IPS-NIHi7 (cell line): ENCODE results near the gene SRSF9.
"Not testable (repeated sequence)": the region's sequence is repeated elsewhere in the genome, so short reads cannot be mapped to it uniquely, and the experiment has no call there.

Experiments used
- DNase-seq: peaks from one replicate; pipeline ENCODE4 v3.0.0; 2012; ENCODE audit warnings: mixed read lengths; ENCODE audit errors: extremely low spot score

SRSF9 gene

GRCh38 chr12:120469450-120470149 lies at the start of gene SRSF9:
Gene SRSF9, minus strand, starts transcription at chr12:120469748. Its CDS starts 139 bp downstream, at chr12:120469609.
- DNase-seq = peak; percentile 98

- DNase-seq = not testable (repeated sequence)
Measured at GRCh38 chr12:120519324-120519723, 49.8 kb upstream of the SRSF9 start.

- DNase-seq = no peak
Measured at GRCh38 chr12:120515496-120515895, 45.9 kb upstream of the SRSF9 start.

GRCh38 chr12:120514002-120514401 lies 44.5 kb upstream of the SRSF9 start:
- DNase-seq = no peak

DNA sequence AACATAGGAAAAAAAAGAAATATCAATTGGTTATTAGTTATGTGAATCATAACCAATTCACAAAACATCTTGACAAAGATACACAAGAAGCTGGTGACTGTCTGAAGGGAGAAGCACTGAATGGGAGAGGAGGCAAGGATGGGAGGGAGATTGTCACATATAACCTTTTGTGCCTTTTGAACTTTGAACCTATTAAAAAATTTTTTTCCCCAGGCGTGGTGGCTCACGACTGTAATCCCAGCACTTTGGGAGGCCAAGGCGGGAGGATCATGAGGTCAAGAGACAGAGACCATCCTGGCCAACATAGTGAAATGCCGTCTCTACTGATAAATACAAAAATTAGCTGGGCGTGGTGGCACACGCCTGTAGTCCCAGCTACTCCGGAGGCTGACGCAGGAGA lies 39.0 kb upstream of the SRSF9 start:
- no peak for DNase-seq

DNA sequence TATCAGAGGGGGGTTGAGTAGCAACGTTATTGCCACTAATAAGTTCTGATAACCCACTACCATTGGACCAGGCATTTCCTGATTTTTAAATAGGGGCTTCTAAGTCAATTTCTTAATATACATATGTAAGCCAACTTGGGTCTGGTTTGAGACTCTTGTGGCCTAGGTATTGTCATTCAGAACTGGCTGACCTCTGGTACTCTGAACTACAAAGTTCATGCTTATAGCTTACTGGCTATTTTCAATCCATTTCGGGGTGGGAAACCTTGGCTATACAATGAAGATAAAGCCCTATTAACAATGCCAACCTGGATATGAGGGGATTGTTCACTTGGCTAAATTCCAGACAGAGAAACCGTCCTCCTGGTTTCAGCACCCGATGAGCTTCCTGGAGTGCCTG lies 35.0 kb upstream of the SRSF9 start:
- no peak for DNase-seq

DNA sequence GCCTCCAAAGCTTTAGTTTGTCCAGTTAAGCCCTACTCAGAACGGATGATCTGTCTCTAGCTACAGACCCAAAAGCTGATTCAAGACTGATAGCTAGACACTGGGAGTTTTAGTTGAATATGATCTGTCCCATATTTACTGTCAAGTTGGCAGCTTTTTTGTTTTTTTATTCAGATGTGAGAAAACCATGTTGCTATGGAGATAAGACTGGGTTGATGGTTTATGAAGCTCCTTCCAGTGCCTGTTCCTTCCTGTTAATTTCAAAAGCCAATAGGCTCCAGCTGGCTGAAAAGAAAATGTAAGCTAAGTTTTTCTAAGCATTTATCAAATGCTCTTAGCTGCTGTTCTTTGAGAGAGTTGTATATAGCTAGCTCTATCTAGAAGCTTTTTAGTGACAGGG lies 31.0 kb upstream of the SRSF9 start:
- DNase-seq = no peak

- DNase-seq = no peak
Measured at GRCh38 chr12:120498870-120499515, 29.4 kb upstream of the SRSF9 start.

GRCh38 chr12:120497524-120498150 lies 28.1 kb upstream of the SRSF9 start:
- DNase-seq = no peak

GRCh38 chr12:120496413-120497340 lies 27.1 kb upstream of the SRSF9 start:
- peak; percentile 63 for DNase-seq

- peak; percentile 99 for DNase-seq
Measured at GRCh38 chr12:120495731-120496412, 26.3 kb upstream of the SRSF9 start, which contains the start of gene DYNLL1. Gene DYNLL1, plus strand, starts transcription at chr12:120496113. Its CDS starts 309 bp downstream, at chr12:120496422.

DNA sequence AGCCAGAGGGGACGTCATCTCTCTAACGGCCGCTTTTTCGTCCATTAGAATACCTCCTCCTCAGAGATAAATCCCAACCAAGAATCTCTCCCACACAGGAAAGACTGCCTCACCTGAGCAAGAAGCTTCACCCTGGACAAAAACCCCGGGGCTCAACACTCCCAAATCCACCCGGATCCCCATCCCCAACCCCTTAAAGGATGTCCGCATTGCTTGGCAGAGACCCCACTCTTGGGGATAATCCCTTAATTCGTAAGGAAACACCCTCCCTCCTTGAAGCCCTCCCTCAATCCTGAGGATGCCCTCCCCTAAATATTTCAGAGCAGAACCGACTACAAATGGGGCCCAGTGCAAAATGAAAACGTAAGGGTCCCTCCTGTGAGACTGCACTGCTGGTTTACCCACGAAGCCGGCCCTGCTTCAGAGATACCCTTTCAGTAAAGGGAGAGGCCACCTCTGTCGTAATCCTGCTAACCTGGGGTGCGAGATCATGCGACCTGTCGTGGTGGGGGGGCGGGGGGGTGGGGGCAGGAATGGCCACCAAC lies 25.7 kb upstream of the SRSF9 start:
- DNase-seq = no peak

DNA sequence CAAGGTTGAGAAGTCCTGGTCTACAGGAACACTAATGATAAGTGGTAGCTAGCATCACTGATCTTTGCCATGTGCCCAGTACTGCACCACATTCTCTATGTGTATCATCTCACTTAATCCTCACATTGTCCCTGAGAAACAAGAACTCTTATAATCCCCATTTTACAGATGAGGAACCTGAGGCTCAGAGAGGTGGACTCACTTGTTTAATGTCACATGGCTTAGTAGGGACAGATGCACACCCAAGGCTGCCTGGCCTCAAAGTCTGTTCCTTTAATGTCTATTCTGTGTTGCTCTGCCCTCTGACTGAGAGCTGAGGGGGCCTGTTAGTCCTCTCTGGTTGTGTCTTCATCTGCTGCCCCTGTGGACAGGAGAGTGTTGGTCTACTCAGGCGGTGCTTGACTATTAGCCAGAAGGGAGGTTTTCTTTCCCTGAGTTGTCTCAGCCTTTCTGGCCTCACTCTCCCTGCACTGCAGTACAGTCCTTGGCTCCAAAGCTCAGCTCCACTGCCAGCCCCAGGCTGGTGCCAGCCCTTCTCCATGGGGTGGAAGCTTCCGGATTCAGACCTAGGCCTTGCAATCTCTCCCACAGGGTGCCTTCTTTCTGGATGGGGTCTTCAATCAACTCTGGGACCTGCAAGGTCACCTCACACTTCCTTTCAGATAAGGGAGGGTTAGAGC lies 21.4 kb upstream of the SRSF9 start:
- DNase-seq = no peak

GRCh38 chr12:120490325-120490724 lies 20.8 kb upstream of the SRSF9 start:
- DNase-seq = no peak

- DNase-seq = no peak
Measured at GRCh38 chr12:120489018-120489417, 19.5 kb upstream of the SRSF9 start.

GRCh38 chr12:120488057-120488640 lies 18.6 kb upstream of the SRSF9 start:
- no peak for DNase-seq

GRCh38 chr12:120487552-120487951 lies 18.0 kb upstream of the SRSF9 start:
- DNase-seq = not testable (repeated sequence)

DNA sequence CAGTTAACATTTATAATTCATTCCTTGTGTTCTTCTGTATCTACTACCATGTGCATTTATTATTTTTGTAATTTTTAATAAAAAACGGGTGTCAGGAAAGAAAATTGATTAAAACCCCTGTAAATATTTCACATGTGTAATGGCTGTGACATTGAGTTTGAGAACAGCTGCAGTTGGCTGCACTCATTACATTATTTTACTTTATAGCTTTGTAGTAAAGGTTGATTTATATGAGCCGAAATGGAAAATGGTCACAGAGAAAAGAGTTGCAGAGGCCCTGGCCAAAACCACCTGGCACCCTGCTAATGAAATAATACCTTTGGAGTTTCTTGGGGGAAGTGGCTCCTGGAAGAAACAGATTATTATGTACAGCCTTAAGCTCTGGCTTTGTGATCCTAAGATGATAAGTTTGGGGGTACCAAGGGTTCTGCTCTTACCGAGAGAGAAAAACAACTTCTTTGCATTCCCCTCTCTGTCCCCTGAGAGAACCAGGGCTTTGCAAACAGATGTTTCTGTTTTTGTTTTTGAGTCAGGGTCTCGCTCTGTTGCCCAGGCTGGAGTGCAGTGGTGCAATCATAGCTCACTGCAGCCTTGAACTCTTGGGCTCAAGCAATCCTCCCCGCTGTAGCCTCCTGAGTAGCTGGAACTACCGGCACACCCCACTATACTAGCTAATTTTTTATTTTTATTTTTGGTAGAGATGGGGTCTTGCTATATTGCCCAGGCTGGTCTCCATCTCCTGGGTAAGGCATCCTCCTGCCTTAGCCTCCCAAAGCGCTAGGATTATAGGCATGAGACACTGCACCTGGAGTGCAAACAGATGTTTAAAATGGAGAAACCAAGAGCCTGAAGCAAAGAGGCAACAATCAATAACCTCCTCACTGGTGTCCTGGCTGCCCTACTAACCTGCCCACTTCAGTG lies 16.7 kb upstream of the SRSF9 start:
- no peak for DNase-seq

GRCh38 chr12:120483621-120484020 lies 14.1 kb upstream of the SRSF9 start:
- no peak for DNase-seq
